ENCODE measurements around the gene RAB4B.

GRCh38 chr19:40777937-40778705, at the start of gene RAB4B:
- TF ChIP-seq CTCF (conservative IDR thresholded peaks at IDR 0.05; ENCODE audit: low read length) (no peak), EZH2phosphoT487 (IDR thresholded peaks at IDR 0.05; ENCODE audit: borderline replicate concordance, low read depth, low read length) (no peak)

Data from OCI-LY7 (cell line).